ENCODE measurements around the gene TMX2. TPM values are rescaled to one million over a fixed set of nuclear protein-coding genes. Genes with fewer than 3 reads are reported as not detected.
"Not testable (repeated sequence)": the region's sequence is repeated elsewhere in the genome, so short reads cannot be mapped to it uniquely, and the experiment has no call there.

Gene TMX2, protein sequence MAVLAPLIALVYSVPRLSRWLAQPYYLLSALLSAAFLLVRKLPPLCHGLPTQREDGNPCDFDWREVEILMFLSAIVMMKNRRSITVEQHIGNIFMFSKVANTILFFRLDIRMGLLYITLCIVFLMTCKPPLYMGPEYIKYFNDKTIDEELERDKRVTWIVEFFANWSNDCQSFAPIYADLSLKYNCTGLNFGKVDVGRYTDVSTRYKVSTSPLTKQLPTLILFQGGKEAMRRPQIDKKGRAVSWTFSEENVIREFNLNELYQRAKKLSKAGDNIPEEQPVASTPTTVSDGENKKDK
- polyA plus RNA-seq (ENCODE audit: insufficient read length): 123 TPM
- long read RNA-seq, donor 1, transcript TMX2-201 (8 exons, 1,631 nt): major isoform, 25 of 32 reads
- long read RNA-seq, donor 1, partial matches to known transcripts: 0 of 32 reads
- long read RNA-seq, donor 1, other reads (novel, unspliced or antisense): 0 of 32 reads
- long read RNA-seq, donor 2, transcript TMX2-201 (8 exons, 1,631 nt): major isoform, 24 of 27 reads
- long read RNA-seq, donor 2, partial matches to known transcripts: 0 of 27 reads
- long read RNA-seq, donor 2, other reads (novel, unspliced or antisense): 0 of 27 reads
- long read RNA-seq, donor 3, transcript TMX2-201 (8 exons, 1,631 nt): major isoform, 16 of 18 reads
- long read RNA-seq, donor 3, partial matches to known transcripts: 0 of 18 reads
- long read RNA-seq, donor 3, other reads (novel, unspliced or antisense): 0 of 18 reads
- long read RNA-seq, donor 4, partial matches to known transcripts: 0 of 1 reads
- long read RNA-seq, donor 4, other reads (novel, unspliced or antisense): 0 of 1 reads
- long read RNA-seq, donor 5, transcript TMX2-201 (8 exons, 1,631 nt): major isoform, 35 of 52 reads
- long read RNA-seq, donor 5, transcript TMX2-202 (7 exons, 1,521 nt): minor isoform, 7 of 52 reads
- long read RNA-seq, donor 5, partial matches to known transcripts: 0 of 52 reads
- long read RNA-seq, donor 5, other reads (novel, unspliced or antisense): 5 of 52 reads
- long read RNA-seq, donor 6, transcript TMX2-201 (8 exons, 1,631 nt): major isoform, 11 of 94 reads
- long read RNA-seq, donor 6, partial matches to known transcripts: 79 of 94 reads
- long read RNA-seq, donor 6, other reads (novel, unspliced or antisense): 0 of 94 reads
- long read RNA-seq, donor 7, transcript TMX2-201 (8 exons, 1,631 nt): major isoform, 20 of 145 reads
- long read RNA-seq, donor 7, partial matches to known transcripts: 118 of 145 reads
- long read RNA-seq, donor 7, other reads (novel, unspliced or antisense): 0 of 145 reads
- long read RNA-seq, donor 8, transcript TMX2-201 (8 exons, 1,631 nt): major isoform, 15 of 19 reads
- long read RNA-seq, donor 8, partial matches to known transcripts: 0 of 19 reads
- long read RNA-seq, donor 8, other reads (novel, unspliced or antisense): 0 of 19 reads

DNA sequence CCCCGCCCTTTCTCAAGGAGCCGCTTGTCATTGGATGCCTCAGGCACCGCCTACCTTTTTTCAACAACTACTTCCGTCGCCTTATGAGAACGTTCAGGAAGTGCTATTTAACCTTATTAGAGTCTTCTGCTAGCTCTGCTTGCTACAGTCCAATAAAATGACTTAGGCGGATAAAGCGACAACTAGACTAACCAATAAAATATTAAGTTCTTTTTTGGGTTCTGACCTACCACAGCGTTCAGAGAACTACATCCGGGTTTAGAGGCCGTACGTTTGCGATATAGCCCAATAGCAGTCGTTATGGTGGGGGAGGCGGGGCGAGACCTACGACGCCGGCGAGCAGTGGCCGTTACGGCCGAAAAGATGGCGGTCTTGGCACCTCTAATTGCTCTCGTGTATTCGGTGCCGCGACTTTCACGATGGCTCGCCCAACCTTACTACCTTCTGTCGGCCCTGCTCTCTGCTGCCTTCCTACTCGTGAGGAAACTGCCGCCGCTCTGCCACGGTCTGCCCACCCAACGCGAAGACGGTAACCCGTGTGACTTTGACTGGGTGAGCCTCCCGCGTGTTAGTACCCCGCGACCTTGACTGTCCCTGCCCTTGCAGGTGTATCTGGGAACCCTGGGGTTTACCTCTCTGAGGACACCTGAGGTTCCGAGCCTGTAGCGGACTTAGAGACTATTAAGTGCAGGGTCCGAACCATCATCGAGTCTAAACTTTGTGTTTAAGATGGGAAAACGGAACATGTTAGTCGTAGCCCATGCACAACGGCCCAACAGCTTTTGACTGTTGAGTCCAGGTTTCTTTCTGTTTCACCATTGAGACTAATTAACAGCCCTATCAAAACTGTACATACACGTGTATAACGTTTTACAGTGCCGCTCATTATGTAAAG, at the start of gene TMX2:
TSS of gene TMX2 (plus strand) at position 338 of the 895 bp plus-strand sequence. CDS start at position 364, 26 bp downstream.
- DNase-seq: peak; percentile 99

DNA sequence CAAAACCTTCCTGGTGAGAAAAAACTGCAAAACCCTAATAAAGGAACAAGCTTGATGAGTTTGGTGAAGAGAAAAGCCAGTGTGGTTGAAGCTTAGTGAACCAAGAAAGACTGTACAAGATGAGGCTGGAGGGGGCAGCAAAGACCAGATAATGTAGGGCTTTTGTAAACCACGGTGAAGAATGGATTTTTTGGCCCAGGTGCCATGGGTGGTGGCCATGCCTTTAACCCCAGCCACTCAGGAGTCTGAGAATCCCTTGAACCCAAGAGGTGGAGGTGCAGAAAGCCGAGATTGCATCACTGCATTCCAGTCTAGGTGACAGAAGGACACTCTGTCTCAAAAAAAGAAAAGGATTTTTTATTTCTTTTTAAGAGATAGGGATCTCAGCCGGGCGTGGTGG, 49.5 kb upstream of the TMX2 start:
- DNase-seq: no peak

DNA sequence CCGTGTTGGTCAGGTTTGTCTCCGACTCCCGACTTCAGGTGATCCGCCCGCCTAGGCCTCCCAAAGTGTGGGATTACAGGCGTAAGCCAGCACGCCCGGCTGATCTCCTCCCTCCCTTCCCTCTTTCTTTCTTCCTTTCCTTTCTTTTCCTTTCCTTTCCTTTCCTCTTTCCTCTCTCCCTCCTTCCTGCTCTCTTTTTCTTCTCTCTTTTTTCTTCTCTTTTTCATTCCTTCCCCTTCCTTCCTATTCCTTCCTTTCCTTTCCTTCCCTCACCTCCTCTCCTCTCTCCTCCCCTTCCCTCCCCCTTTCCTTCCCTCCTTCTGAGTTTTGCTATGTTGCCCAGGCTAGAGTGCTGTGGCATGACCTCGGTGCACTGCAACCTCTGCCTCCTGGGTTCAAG, 48.4 kb upstream of the TMX2 start:
- DNase-seq: no peak

- peak; percentile 96 for DNase-seq
These were observed 45.2 kb upstream of the TMX2 start for GRCh38 chr11:57667117-57667735.

- peak; percentile 99 for DNase-seq
These were observed 44.5 kb upstream of the TMX2 start, which contains the start of gene ZDHHC5 for GRCh38 chr11:57667736-57668433. Gene ZDHHC5 (plus strand): TSS chr11:57668114. CDS start chr11:57673091, 4,977 bp downstream.

DNA sequence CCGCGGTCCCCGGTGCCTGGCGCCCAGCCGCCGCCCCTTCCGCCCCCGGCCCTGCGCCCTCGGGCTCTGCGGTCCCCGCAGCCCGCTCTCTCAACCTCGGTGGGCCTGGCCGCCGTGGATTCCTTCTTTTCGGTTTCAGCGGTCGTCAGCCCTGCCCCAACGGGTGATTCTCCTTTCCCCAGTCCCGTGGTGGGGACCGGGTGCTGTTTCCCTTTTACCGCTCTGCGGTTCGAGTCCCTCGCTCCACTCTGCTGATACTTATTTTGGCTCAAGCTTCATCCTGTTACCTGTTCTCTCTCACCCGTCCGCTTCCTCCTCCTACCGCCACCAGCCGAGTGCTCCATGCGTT, 44.0 kb upstream of the TMX2 start:
- DNase-seq: no peak

DNA sequence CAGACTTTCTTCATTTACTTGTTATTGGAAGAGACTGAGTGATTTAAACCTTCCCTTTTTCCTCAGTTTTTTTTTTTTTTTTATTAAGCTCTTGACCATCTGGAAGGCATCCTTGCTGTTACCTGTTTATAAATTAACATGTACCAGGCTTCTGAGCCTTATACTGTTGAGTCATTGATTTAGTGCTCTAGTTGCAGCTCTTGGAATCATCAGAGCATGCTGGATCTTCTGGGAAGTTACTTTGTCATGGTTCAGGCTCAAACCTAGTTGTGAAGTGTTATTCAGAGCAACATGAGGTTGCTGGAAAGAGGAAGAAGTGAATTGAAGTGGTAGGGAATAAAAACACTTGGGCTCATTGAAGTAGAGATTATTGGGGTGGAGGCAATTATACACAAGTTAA, 38.1 kb upstream of the TMX2 start:
- DNase-seq: no peak

DNA sequence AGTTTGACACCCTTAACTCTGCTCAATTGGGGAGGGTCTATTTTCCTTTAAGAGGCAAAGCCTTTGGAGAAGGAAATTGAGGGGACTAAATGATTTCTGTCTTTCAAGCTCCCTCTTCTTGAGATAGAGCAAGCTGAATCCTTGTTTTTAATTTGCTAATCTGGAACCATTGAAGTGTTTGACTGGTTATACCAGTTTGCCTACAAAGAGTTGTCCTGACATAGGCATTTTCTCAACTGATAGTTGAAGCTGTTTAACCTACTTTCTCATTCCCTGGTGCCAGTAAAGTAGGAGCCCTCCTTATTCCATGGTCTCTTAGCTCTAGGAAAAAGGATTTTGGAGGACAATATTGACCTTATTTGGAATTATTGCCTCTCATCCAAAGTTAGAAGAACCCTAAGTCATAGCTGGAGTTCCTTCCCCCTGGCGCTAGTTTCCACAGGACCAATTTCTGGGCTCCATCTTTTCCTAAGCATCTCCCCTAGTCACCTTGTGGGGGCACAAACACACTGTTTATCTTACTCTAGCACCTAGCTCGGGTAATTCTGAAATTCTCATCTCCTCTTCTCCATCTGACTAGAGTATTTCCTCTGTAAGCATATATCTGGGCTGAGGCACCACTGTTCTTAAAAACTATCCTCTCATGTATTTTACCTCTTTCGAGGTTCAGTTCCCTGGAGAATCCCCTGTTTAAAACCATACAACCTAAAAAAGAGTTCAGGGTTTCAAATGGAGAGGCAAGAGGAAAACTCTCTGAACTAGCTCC, 37.0 kb upstream of the TMX2 start:
- no peak for DNase-seq

DNA sequence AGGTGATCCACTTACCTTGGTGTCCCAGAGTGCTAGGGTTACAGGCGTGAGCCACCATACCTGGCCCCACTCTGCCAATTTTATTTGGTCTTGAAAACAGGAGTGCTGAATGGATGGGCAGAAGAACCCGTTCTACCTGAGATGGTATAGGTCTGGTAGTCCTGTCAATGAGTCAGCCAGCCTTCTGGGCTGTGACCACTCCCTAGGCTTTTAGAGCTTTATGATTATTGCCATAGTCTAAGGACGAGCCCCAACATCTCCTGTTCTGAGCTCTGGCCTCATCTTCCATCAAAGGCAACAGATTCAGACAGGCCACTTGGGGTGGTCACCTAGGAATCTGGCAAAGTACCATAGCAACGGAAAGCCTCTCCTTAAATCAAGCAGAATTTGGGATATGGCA, 33.0 kb upstream of the TMX2 start:
- DNase-seq: no peak

- DNase-seq: no peak
These were observed 31.9 kb upstream of the TMX2 start for GRCh38 chr11:57680552-57680874.

- DNase-seq: no peak
These were observed 31.2 kb upstream of the TMX2 start for GRCh38 chr11:57681168-57681567.

GRCh38 chr11:57690474-57690873, 21.9 kb upstream of the TMX2 start:
- not testable (repeated sequence) for DNase-seq

DNA sequence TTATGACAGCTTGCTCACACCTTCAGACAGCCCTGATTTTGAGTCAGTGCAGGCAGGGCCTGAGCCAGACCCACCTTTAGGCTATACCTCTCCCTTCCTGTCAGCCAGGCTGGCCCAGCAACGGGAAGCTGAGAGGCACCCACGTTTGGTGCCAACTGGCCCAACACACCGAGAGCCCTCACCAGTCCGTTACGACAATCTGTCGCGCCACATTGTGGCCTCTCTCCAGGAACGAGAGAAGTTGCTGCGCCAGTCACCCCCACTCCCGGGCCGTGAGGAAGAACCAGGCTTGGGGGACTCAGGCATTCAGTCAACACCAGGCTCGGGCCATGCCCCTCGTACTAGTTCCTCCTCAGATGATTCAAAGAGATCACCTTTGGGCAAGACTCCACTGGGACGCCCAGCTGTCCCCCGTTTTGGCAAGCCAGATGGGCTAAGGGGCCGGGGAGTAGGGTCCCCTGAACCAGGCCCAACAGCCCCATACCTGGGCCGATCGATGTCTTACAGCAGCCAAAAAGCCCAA, 13.5 kb upstream of the TMX2 start:
- no peak for DNase-seq

DNA sequence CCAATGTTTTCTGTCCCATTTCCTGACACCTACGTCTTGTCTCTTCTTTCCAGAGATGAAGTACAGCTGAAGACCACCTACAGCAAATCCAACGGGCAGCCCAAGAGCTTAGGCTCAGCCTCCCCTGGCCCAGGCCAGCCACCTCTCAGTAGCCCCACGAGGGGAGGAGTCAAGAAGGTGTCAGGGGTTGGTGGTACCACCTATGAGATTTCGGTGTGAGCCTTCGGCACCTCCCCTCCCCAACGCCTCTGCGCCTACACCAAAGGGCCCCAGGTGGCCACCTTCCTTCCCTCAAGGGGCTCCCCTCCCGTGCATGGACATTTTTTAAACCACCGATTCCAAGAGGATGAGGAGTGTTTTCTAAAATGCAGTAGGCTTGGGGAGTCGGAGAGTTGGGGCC, 12.6 kb upstream of the TMX2 start:
- DNase-seq: no peak

DNA sequence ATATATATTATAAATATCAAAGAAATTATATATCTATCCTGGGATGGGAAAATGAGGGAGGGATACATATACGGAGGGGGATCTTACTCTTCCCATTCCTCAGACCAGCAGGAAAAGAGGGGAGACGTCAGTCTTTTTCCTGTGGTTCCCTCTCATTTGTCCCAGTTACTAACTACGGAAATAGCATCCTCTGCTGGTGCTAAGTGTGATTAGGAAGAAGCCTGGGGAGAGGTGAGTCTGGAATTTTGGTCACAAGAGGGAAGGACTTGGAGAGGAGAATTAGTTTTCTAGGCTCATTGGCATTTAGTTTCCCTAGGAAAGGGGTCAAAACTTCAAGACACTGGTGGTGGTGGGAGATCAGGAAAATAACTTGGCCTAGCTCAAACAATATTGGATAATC, 12.0 kb upstream of the TMX2 start:
- no peak for DNase-seq

DNA sequence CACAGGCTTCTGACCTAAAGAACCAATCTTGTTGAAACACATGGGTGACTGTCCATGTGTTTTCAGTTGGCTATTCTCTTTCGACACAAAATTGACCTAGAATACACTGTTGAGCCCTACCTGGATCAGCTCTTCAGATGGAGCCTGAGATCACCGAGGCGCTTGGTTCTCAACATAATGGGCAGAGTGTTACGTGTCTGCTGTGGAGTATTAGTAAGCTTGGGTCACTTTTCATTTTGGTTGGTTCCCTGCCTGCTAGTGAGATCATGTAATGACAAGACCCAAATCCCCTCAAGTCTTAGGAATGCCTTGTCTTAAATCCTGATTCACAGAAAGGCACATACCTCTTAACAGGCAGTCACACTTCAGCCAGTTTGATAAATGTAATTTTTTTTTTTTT, 9.1 kb upstream of the TMX2 start:
- DNase-seq: no peak

DNA sequence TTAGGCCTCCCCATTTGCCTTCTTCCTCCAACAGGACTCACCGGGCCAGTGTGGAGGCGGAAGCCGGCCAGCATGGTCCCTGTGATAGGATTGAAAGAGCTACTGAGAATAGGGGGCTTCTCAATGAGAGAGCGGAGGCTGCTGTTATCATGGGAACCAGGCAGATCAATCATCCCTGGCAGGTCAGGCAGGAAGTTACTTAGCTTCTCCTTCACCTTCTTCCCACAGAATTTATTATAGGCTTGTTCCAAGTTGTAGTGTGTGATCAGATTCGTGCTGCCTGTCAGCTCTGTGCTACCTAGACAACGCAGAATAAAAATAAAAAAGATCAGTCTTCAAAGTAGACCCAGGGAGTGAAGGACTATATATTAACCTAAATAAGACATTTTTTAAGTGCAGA, 7.5 kb upstream of the TMX2 start:
- no peak for DNase-seq

GRCh38 chr11:57705432-57705831, 7.0 kb upstream of the TMX2 start:
- not testable (repeated sequence) for DNase-seq

- DNase-seq: no peak
These were observed 2.5 kb upstream of the TMX2 start for GRCh38 chr11:57709802-57710367.
